Measurements from ENCODE around the gene YIF1B. TPM values are rescaled to one million over a fixed set of nuclear protein-coding genes. Genes with fewer than 3 reads are reported as not detected.

The YIF1B gene
- total and polyA plus RNA-seq, 9 of the 15 experiments (the other 6 are each of a cell fraction or from before 2014, with no cell fraction given): 8.5 to 586 (median 323) TPM

DNA sequence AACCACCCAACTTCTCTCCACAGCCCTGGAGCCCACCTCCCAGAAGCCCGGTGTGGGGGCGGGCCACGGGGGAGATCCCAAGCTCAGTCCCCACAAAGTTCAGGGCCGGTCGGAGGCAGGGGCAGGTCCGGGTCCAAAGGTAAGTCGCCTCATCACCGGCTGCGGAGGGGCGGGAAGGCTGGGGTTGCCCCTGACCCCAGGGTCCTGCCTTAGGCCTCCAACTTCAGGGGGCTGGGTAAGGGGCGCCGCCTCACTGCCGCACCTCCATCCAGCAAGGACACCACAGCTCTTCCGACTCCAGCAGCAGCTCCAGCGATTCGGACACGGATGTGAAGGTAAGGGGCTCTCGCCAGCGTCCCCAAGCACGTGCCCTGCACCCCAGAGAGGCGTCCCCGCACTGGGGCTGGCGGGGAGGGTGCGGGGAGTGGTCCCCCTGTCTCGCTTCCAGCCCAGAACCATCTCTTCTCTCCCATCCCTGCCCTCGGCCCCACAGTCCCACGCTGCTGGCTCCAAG, 11.3 kb downstream of the YIF1B start (continued):
- TF ChIP-seq, protein P1, sequence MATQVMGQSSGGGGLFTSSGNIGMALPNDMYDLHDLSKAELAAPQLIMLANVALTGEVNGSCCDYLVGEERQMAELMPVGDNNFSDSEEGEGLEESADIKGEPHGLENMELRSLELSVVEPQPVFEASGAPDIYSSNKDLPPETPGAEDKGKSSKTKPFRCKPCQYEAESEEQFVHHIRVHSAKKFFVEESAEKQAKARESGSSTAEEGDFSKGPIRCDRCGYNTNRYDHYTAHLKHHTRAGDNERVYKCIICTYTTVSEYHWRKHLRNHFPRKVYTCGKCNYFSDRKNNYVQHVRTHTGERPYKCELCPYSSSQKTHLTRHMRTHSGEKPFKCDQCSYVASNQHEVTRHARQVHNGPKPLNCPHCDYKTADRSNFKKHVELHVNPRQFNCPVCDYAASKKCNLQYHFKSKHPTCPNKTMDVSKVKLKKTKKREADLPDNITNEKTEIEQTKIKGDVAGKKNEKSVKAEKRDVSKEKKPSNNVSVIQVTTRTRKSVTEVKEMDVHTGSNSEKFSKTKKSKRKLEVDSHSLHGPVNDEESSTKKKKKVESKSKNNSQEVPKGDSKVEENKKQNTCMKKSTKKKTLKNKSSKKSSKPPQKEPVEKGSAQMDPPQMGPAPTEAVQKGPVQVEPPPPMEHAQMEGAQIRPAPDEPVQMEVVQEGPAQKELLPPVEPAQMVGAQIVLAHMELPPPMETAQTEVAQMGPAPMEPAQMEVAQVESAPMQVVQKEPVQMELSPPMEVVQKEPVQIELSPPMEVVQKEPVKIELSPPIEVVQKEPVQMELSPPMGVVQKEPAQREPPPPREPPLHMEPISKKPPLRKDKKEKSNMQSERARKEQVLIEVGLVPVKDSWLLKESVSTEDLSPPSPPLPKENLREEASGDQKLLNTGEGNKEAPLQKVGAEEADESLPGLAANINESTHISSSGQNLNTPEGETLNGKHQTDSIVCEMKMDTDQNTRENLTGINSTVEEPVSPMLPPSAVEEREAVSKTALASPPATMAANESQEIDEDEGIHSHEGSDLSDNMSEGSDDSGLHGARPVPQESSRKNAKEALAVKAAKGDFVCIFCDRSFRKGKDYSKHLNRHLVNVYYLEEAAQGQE (IDR thresholded peaks at IDR 0.05; ENCODE audit: borderline replicate concordance): no peak
- TF ChIP-seq, protein P1 (CRISPR knock-in tag; IDR thresholded peaks at IDR 0.05; ENCODE audit: low read depth): 0 out of 2 replicates have a peak, but pooled peaks have one; percentile 18
- peak; percentile 21; the same call in 1 of the 2 replicates for TF ChIP-seq EGR1 (conservative IDR thresholded peaks at IDR 0.05)
- TF ChIP-seq ZKSCAN3 (CRISPR knock-in tag; IDR thresholded peaks at IDR 0.05): no peak
- no peak for TF ChIP-seq MTF1 (CRISPR knock-in tag; IDR thresholded peaks at IDR 0.05; ENCODE audit: borderline replicate concordance)
- TF ChIP-seq MEIS2 (IDR thresholded peaks at IDR 0.05; ENCODE audit: partially characterized antibody): no peak
- TF ChIP-seq ZNF551 (CRISPR knock-in tag; IDR thresholded peaks at IDR 0.05): no peak
- TF ChIP-seq PTRF (tag; IDR thresholded peaks at IDR 0.05): no peak
- TF ChIP-seq, protein P2, sequence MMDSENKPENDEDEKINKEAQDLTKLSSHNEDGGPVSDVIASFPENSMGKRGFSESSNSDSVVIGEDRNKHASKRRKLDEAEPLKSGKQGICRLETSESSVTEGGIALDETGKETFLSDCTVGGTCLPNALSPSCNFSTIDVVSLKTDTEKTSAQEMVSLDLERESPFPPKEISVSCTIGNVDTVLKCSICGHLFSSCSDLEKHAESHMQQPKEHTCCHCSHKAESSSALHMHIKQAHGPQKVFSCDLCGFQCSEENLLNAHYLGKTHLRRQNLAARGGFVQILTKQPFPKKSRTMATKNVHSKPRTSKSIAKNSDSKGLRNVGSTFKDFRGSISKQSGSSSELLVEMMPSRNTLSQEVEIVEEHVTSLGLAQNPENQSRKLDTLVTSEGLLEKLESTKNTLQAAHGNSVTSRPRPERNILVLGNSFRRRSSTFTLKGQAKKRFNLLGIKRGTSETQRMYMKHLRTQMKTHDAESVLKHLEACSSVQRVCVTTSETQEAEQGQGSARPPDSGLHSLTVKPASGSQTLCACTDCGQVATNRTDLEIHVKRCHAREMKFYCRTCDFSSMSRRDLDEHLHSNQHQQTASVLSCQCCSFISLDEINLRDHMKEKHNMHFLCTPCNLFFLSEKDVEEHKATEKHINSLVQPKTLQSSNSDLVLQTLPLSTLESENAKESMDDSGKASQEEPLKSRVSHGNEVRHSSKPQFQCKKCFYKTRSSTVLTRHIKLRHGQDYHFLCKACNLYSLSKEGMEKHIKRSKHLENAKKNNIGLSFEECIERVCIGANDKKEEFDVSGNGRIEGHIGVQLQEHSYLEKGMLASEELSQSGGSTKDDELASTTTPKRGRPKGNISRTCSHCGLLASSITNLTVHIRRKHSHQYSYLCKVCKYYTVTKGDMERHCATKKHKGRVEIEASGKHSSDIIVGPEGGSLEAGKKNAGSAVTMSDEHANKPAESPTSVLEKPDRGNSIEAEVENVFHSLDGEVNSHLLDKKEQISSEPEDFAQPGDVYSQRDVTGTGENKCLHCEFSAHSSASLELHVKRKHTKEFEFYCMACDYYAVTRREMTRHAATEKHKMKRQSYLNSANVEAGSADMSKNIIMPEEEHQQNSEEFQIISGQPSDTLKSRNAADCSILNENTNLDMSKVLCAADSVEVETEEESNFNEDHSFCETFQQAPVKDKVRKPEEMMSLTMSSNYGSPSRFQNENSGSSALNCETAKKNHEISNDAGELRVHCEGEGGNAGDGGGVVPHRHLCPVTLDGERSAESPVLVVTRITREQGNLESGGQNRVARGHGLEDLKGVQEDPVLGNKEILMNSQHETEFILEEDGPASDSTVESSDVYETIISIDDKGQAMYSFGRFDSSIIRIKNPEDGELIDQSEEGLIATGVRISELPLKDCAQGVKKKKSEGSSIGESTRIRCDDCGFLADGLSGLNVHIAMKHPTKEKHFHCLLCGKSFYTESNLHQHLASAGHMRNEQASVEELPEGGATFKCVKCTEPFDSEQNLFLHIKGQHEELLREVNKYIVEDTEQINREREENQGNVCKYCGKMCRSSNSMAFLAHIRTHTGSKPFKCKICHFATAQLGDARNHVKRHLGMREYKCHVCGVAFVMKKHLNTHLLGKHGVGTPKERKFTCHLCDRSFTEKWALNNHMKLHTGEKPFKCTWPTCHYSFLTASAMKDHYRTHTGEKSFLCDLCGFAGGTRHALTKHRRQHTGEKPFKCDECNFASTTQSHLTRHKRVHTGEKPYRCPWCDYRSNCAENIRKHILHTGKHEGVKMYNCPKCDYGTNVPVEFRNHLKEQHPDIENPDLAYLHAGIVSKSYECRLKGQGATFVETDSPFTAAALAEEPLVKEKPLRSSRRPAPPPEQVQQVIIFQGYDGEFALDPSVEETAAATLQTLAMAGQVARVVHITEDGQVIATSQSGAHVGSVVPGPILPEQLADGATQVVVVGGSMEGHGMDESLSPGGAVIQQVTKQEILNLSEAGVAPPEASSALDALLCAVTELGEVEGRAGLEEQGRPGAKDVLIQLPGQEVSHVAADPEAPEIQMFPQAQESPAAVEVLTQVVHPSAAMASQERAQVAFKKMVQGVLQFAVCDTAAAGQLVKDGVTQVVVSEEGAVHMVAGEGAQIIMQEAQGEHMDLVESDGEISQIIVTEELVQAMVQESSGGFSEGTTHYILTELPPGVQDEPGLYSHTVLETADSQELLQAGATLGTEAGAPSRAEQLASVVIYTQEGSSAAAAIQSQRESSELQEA (IDR thresholded peaks at IDR 0.05; ENCODE audit: low read depth): no peak
- no peak for TF ChIP-seq NFATC3 (IDR thresholded peaks at IDR 0.05)
- no peak for TF ChIP-seq ZNF785 (CRISPR knock-in tag; IDR thresholded peaks at IDR 0.05)

Data from K562 (cell line).